Embryonic facial prominence (tissue), 1 donor: ENCODE measurements around the gene RIPOR1.
"Not testable (repeated sequence)": the region's sequence is repeated elsewhere in the genome, so short reads cannot be mapped to it uniquely, and the experiment has no call there.

ENCODE experiments used
- DNase-seq: peaks from one replicate; pipeline ENCODE4 v3.0.0-alpha.2; 2016; ENCODE audit errors: extremely low spot score

The RIPOR1 gene

DNA sequence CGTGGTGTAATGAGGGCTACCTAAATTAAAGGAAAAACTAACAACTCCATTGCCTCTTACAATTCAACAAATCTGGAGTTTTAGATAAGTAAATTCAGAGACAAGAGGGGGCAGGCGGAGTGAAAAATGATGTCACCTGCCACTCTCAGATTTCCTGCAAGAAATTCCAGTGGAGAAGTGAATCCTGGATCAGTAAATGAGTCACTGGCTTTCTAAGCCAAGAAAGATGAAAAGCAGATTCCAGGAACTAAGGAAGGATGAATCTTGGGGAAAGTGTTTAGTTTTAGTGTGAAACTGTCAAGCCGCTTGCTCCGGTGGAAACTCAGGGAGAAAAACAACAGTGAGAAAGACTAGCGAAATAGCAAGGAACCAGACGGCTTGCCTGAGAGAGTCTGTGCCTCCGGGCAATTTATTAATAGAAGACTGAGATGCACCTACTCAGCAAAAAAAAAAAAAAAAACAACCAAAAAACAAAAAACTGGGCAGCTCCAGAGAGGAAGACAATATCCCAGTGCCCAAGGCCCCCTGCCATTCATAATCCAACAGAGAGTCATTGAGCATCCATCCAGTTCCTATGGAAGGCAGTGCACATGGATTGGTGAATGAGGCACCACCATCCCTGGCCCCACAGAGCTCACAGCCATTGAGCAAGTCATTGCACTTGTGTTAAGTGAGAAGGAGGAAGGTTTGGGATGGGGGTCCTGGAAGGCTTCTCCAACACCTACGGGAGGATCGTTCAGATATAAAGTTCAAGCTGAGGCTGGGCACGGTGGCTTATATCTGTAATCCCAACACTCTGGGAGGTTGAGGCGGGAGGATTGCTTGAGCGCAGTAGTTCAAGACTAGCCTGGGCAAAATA, 12.1 kb upstream of the RIPOR1 start:
- DNase-seq, result no peak

DNA sequence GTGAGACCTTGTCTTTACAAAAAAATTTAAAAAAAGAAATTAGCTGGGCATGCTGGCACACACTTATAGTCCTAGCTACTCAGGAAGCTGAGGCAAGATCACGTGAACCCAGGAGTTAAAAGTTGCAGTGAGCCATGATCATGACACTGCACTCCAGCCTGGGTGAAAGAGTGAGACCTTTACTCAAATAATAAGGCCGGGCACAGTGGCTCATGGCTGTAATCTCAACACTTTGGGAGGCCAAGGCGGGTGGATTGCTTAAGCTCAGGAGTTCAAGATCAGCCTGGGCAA, 11.5 kb upstream of the RIPOR1 start:
- no peak for DNase-seq

DNA sequence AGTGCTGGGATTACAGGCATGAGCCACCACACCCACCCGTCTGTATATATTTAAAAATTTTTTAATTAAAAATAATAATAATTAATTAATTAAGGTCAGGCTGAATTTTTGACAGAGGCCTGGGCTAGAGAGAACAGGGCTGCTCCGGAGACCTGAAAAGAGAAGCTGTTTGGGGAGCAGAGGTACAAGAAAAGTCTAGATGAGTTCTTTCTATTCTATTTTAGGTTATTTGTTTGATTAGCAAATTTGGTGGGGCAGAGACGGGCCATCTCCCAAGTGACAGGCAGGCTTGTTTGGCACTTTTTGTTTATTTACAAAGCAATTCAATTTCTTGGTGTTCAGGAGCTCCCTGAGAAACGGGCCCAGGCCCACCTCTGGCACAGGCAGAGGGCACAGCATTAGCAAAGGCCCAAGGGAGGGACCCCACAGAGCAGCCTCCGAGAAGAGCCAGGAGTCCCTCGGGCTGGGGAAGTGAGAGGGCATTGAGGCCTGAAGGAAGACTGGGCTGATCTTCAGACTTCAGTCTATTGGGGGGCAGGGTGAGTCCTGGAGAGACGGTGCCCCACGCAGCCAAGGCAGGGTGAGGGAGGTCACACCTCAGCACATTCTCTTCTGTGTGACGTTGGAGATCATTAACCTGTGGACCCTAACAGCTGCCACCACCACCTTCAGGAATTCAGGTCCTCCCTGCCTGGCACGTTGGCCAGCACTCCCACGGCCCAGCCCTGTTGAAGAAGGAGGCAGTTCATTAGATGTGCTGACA, 10.8 kb upstream of the RIPOR1 start:
- DNase-seq, result no peak

DNA sequence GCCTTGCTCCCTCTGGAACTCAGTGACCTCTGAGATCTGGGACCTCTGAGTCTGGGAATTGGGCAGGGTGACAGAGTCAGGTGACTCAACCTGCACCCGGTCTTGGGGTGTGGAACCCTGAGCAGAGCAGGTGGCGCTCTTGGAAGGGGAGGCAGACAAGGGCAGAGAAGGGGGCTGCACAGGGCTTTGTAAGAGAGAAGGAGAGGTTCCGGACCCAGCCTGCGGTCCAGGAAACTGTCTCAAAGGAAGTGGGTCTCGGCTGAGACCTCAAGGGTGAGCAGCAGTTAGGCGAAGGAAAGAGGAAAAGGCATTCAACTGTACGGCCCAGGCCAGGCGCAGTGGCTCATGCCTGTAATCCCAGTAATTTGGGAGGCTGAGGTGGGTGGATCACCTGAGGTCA, 10.0 kb upstream of the RIPOR1 start:
- DNase-seq, result no peak

DNA sequence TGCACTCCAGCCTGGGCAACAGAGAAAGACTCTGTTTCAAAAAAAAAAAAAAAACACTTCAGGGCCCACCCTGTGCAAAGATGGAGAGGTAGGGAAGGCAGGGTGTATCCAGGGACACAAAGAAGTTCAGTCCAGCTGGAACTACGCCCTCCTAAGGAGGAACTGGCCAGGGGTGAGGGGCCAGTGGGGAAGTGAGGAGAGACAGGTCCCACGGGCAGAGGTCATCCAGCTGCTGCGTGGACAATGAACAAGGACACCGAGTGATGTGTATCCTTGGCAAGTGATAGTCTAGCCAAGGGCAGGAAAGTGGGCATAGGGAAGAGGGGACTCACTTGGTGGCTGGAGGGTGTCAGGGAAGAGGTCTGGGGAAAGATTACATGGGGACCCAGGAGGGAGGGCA, 9.4 kb upstream of the RIPOR1 start:
- DNase-seq, result no peak

DNA sequence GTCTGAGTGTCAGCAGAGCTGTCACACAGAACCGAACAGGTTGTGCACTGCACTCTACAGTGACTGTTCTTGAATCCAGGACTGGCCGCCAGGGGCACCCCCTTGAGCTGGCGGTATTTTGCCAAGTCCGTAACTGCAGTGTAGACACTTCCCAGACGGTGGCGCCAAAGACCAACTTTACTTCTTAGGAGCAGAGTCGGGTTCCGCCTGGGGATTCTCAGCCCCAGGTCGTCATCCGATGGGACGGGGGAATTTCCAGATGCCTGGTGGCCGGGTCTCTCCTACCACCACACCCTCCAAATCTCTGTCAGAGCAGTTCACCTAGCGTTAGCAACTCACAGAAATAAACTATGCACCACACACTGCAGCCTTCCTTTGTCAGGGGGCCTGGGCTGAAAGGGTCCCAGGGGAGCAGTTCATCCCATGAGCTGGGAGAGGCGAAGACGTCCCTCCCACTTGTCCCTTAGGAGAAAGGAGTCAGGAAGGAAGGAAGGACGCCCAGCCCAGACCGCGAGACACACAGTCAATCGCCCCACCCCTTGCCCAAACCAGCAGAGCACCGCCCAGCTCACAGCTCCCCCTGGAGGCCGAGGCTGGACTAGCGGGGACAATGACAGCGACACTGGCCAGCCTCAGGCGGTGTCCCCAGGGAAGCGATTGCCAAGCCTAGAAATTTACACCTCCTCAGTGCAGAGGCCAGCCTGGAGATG, 7.4 kb upstream of the RIPOR1 start:
- DNase-seq, result peak; percentile 85

DNA sequence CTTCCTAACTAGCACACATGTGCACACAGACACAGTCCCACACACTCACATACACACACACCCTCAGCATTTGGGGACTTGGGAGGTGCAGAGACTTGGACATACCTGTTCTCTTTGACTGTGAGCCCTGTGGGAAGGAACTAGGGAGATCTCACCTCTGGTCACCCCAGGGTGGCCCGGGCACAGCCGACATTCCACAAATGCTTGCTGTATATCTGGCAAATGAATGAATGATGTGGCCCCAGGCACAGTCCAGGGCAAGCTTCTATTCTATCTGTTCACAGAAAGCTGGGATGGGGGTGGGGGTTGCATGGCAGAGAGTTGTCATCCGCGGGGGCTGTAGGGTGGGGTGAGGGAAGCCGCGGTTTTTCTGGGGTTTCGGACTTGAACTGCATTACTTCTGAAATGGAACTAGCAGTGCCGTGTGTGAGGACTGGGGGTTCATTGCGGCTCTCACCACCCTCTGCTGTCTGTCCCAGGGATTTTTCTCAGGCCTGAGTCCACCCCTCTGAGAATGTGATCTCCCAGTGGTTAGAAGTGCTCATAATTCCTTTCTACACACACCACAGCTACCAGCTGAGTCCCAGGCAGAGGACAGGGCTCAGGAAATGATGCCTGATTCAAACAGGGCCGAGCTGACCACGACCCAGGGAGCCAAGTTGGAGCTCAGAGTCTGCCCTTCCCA, 3.3 kb upstream of the RIPOR1 start:
- no peak for DNase-seq

DNA sequence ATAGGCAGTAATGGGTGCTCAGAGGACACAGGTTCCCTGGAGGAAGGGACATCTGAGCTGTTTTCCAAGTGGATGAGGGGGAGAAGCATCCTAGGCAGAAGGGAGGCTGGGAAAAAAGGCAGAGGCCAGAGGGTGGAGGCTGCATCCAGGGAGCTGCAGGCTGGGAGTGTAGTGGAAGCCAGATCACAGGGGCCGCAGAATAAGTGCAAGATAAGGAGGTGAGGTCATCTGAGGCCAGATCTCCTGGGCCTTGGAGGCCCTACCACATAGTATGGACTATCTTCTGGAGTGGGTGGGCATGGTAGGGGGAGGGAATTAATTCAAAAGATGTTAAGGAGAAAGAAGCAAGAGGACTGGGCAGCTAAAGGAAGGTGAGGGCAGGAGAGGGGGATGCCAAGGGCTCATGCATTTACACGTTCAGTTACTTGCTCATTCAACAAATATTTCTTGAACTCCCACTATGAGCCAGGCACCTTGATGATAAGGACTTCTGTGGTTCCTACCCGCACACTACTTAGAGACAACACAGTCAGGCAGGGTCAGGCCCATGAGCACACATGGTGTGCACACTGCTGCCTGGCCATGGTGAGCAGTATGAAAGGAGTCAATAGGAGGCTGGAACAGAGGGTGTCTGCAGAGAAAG, 2.4 kb upstream of the RIPOR1 start:
- no peak for DNase-seq

DNA sequence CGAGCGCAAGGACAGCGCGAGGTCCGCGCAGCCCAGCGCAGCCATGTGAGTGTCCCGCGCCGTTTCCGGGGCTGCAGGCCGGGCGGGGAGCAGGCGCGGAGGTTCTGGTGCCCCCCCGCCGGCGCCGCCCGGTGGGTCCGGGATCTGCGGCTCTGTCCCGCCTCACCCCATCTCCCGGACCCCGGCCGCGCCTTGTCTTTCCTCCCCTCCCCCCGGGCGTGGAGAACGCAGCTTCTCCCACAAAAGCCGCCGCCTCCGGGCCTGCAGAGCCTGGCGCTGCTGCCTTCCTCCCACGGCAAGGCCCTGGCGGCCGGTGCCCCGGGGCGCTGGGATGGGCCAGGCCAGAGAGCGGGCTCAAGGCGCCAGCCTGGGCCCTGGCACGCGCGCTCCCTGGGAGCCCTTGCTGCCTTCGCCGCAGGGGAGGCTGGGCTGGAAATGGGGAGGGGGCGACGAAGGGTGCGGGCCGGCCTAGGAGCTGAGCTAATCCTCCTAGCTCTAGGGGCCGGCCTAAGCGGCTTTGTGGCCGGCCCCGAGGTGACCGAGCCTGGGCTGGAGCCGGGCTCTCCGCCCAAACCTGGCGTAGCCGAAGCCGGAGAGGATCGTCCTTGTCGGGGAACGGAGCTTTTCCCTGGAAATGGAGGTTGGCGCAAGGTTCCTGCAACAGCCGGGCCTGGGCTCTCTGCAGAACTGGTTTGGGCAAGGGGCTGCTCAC, 397 bp downstream of the RIPOR1 start:
- DNase-seq, result no peak

DNA sequence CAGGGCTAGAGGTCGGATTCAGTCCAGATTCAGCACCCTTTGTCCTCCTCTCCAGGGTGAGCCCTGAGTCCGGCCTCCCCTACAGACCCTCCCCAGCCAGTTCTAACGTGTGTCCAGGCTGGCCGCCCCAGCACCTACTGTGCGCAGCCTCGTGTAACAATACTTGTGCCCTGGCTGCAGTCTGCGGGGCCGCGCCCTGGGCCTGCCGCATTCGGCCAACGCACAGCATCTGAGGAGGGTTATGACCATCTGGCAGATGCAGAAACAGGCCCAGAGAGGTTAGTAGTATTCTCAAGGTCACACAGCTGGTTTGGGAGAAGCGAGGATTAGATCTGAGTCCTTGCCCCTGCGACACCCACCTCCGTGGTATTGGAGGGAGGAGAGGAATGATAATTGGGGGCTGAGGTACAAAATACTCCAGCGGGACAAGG, 968 bp downstream of the RIPOR1 start:
- DNase-seq, result no peak

DNA sequence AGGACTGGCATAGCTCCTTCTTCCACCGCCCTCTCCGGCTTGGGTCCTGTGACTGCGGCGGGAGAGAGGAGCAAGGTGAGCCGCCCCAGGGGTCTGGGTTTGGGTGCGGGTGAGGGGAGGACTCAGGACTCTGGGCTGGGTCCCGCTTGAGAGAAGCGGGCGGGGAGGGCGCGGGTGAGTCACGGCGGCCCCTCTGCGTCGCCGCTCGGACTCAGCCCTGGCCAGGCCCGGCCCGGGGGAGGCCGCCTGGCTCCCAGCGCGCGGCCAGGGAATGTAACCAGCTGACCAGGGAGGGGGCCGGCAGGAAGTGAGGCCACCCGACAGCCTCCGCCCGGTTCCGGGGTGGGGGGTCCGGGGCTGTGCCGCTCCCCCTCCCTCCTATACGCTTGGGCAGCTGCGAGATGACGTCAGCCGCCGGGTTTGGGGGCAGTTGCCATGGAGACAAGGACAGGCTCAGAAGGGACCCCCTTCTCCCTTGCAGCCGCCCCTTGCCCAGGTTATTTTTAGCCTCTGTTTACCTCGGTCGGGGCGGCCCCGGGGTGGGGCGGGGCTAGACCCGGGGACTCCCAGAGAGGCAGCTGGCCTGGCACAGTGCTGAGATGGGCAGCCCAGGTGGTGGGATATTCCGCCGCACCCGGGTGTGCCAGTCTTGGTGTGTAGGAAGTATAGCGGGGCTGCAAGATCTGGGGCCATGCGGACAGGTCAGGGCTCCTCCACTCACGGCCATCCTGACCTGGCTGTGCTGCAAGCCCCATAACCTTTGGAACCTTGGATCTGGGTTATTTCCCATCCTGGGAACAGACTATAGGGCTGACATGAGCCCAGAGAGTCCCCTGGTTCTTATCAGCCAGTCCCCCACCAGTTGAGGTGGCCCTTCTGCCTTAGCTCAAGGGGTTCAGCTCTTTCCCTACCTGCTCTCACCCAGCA, 1.6 kb downstream of the RIPOR1 start:
- DNase-seq, result no peak

DNA sequence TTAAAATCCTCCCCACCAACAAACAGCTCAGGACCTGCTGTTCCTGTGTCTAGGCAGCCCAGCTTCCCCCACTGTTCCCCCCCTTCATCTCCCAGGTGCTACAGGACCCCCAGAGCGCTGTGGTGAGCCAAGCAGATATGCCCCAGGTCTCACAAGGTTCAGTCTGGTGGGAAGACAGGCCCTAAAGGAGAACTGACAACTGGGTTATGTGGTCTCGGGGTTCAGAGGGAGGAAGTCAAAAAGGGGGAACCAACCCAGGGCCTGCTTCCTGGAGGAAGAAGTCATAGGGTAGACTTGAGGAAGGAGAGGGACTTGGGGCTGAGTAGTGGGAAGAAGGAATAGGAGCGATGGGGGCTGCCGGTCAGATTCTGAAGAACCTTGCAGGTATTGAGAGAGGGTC, 2.6 kb downstream of the RIPOR1 start:
- DNase-seq, result no peak

DNA sequence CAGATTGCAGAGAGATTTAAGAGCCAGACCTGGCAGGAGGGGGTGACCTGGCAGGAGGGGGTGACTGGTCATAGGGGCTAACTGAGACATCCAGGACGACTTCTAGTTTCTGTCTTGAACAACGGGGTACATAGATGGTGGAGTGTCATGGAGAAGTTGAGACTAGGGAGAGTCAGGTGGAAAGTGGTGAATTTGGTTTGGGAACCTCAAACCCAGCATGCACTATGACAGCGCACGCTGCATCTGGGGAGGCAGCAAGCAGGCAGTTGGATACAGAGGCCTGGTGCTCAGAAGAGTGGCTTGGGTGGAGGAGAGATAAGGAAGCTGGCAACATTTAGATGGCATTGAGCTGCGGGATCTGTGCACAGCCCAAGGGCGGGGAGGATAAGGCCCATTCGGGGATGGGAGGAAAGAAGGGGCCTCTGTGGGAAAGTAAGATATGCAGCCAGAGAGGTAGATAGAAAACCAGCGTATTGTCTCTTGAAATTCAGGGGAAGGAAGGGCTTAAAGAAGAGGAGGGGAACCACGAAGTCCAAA, 4.5 kb downstream of the RIPOR1 start:
- no peak for DNase-seq

DNA sequence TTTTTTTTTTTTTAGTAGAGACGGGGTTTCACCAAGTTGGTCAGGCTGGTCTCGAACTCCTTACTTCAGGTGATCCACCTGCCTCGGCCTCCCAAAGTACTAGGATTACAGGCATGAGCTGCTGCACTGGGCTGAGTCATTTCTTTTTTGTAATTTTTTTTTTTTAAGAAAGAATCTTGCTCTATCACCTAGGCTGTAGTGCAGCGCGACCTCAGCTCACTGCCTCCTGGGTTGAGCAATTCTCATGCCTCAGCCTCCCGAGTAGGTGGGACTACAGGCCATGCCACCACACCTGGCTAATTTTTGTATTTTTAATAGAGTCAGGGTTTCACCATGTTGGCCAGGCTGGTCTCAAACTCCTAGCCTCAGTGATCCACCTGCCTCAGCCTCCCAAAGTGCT, 5.4 kb downstream of the RIPOR1 start:
- not testable (repeated sequence) for DNase-seq

DNA sequence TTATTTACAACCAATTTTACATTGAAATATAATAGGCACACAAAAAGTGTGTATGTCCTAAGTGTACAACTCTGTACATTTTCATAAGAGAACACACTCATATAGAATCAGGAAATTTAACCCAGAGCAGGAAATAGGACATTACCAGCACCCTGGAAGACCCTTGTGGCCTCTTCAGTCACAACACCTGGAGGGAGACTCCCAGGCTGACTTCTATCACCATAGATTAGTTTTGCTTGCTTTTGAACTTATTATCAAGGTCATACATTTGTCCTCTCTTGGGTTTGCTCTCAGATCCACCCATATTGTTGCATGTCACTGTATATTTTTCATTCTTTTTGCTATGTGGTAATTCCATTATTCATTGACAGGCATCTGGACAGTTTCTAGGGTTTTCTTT, 5.8 kb downstream of the RIPOR1 start:
- DNase-seq, result no peak

DNA sequence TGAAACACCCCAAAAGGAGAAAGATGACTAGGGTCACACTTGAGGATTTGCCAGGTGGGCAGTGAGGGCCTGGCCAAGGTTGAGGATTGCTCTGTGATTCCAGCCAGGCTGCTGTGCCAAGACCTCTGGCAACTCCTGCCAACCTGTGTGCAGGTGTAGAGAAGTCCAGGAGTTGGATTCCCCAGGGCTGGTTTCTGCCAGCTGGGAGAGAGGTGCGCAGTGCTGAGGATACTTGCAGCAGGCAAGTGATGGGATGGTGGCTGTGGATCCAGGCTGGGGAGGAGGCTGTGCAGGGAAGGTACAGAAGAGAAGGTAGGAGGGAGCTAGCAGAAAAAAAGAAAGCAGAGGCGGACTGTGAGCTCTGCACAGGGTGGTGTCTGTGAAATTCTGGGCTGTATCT, 6.6 kb downstream of the RIPOR1 start:
- no peak for DNase-seq

DNA sequence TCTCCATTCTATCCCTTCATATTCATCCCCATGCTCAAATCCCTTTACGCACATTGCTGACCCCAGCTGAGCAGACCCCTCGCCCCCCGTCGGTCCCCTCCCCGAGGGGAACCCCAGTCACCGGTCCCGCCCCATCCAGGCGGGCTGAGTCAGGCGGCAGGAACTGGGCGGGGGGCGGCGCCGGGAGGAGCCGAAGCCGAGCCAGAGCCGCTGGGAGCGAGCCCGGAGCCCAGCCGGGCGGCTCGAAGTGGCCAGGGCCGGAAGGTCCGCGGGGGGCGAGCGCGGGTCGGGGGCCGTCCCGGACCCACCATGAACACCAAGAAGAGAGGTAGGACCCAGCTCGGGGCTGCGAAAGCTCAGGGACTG, 8.6 kb downstream of the RIPOR1 start:
- no peak for DNase-seq

DNA sequence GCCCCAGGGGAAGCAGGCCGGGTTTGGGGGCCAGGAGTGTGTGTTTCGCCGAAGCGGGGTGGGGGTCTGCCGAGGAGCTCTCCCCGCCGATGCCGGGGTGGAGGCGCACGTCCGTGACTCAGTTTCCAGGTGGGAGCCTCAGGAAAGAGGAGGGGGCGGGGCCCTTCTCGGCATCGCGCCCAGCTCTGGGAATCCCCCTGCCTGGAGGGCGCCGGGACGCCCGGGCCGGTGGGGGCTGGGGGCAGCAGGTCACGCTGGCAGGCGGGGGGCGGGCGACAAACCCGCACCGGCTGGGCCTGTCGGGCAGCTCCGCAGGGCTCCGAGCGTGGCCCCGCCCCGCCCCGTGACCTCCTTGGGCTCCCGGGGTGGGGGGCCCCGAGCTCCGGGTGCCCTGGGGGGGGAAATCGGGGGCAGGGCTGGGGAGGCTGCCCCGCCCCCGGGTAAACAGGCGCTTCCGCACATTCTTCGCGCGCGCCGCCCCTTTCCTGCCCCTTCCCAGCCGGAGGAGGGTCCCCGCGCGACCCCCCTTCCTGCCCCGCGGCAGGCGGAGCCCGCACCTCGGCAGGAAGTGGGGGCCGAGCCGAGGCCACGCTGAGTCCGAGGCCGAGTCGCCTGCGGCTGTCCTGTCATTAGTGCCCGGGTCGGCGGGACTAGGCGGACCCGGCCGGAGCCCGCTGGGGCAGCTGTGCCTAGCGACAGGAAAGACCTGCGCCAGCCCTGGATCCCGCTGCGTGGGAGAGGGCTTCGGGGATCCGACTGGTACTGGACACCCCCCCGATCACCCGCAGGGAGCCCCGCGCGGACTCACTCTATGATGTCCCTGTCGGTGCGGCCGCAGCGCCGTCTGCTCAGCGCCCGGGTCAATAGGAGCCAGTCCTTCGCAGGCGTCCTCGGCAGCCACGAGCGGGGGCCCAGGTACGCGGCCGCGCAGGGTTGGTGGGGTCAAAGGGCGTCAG, 9.3 kb downstream of the RIPOR1 start:
- no peak for DNase-seq
